C1 segment of cervical spinal cord (tissue), 14 donors: ENCODE measurements around the gene TMOD1.
"Not testable (repeated sequence)": the region's sequence is repeated elsewhere in the genome, so short reads cannot be mapped to it uniquely, and the experiment has no call there.

Experiments used
- DNase-seq, 14 donors: peaks; one replicate each; lab custom pipeline; 2025; lab: John Stamatoyannopoulos, UW

The TMOD1 gene

GRCh38 chr9:97501177-97501971 is at the start of gene TMOD1:
Gene TMOD1 (plus strand): TSS chr9:97501666. CDS start chr9:97524189, 22,523 bp downstream.
- DNase-seq, result peak in 12 of 14 donors; percentile 28 to 84 (median 60)

GRCh38 chr9:97453573-97453972 is 47.9 kb upstream of the TMOD1 start:
- not testable (repeated sequence) for DNase-seq

GRCh38 chr9:97456841-97457240 is 44.6 kb upstream of the TMOD1 start:
- DNase-seq, result not testable (repeated sequence)

- no peak for DNase-seq
Observed at GRCh38 chr9:97459326-97459725, 42.1 kb upstream of the TMOD1 start.

- DNase-seq, result no peak
Observed at GRCh38 chr9:97462159-97462558, 39.3 kb upstream of the TMOD1 start.

GRCh38 chr9:97462914-97463313 is 38.6 kb upstream of the TMOD1 start:
- DNase-seq, result no peak

GRCh38 chr9:97468658-97469448 is 32.6 kb upstream of the TMOD1 start:
- DNase-seq, result peak; percentile 1 to 90 (median 78)

GRCh38 chr9:97470076-97470475 is 31.4 kb upstream of the TMOD1 start:
- peak in 3 of 14 donors; percentile 5 to 23 (median 18) for DNase-seq

- no peak for DNase-seq
Observed at GRCh38 chr9:97473717-97474116, 27.7 kb upstream of the TMOD1 start.

GRCh38 chr9:97474372-97474925 is 27.0 kb upstream of the TMOD1 start:
- no peak for DNase-seq

GRCh38 chr9:97475059-97475458 is 26.4 kb upstream of the TMOD1 start:
- no peak for DNase-seq

GRCh38 chr9:97478301-97478981 is 23.0 kb upstream of the TMOD1 start:
- DNase-seq, result no peak

- no peak for DNase-seq
Observed at GRCh38 chr9:97479496-97480159, 21.8 kb upstream of the TMOD1 start.

- DNase-seq, result no peak
Observed at GRCh38 chr9:97480174-97480573, 21.3 kb upstream of the TMOD1 start.

GRCh38 chr9:97480749-97481148 is 20.7 kb upstream of the TMOD1 start:
- DNase-seq, result no peak

- peak in 11 of 14 donors; percentile 16 to 67 (median 45) for DNase-seq
Observed at GRCh38 chr9:97484134-97484533, 17.3 kb upstream of the TMOD1 start.

GRCh38 chr9:97487107-97487506 is 14.4 kb upstream of the TMOD1 start:
- DNase-seq, result no peak

GRCh38 chr9:97487861-97488260 is 13.6 kb upstream of the TMOD1 start:
- DNase-seq, result no peak

GRCh38 chr9:97491216-97491999 is 10.1 kb upstream of the TMOD1 start:
- no peak for DNase-seq
